Left ventricle myocardium superior (tissue), 1 donor: ENCODE data around the gene STRIP1. TPM values are rescaled to one million over a fixed set of nuclear protein-coding genes. Genes with fewer than 3 reads are reported as not detected.
"Not testable (repeated sequence)": the region's sequence is repeated elsewhere in the genome, so short reads cannot be mapped to it uniquely, and the experiment has no call there.

Source experiments
- ATAC-seq: fragments of 200-7000 bp; cut with Tn5 transposase; one replicate; pipeline ENCODE4 v1.9.1; 2020; ENCODE audit warnings: mild to moderate bottlenecking, moderate library complexity
- DNase-seq: peaks from one replicate; pipeline ENCODE4 v3.0.0-alpha.2; 2020
- intact Hi-C: fragments of 100-400 bp; cut with micrococcal nuclease; formaldehyde crosslinking; loops from one replicate; pipeline ENCODE4 v1.11.0; 2022
- total RNA-seq: library from RNA; stranded (reverse); fragmentation: NEBNext Ultra II Directional; extraction: Animal tissue kit (Norgen Biotek cat#: 25700); gene quantifications from one replicate; pipeline ENCODE4 v1.2.1, GENCODE V29; 2021
- donor health status: DM: no; HTN: yes; CAD: no; lungs with severe emphysema.

STRIP1 gene
- total RNA-seq, 1 donor from 2014 or later, result 17.2 TPM

GRCh38 chr1:110007046-110007830 is 27.2 kb upstream of the STRIP1 start:
- no peak for DNase-seq
- intact Hi-C loops, result no loop called here
- ATAC-seq, result peak; percentile 56

GRCh38 chr1:110008971-110009565 is 25.4 kb upstream of the STRIP1 start:
- ATAC-seq, result no peak
- intact Hi-C loops, result no loop called here
- DNase-seq, result no peak

- DNase-seq (no peak), ATAC-seq (peak; percentile 55)
- intact Hi-C loops, result no loop called here
These were observed 22.8 kb upstream of the STRIP1 start for GRCh38 chr1:110011527-110012041.

- DNase-seq (no peak), ATAC-seq (no peak)
- intact Hi-C loops, result no loop called here
These were observed 22.2 kb upstream of the STRIP1 start for GRCh38 chr1:110012100-110012780.

- DNase-seq (no peak), ATAC-seq (no peak)
- intact Hi-C loops, result no loop called here
These were observed 16.6 kb upstream of the STRIP1 start for GRCh38 chr1:110017792-110018191.

- DNase-seq, result no peak
- intact Hi-C loops, result no loop called here
- no peak for ATAC-seq
These were observed 16.0 kb upstream of the STRIP1 start for GRCh38 chr1:110018396-110018795.

- DNase-seq, result no peak
- intact Hi-C loops, result no loop called here
- ATAC-seq, result no peak
These were observed 14.7 kb upstream of the STRIP1 start for GRCh38 chr1:110019770-110020169.

GRCh38 chr1:110021285-110021684 is 13.1 kb upstream of the STRIP1 start:
- no peak for ATAC-seq

GRCh38 chr1:110024613-110025012 is 9.8 kb upstream of the STRIP1 start:
- DNase-seq (no peak), ATAC-seq (no peak)
- intact Hi-C loops, result no loop called here

More at GRCh38 chr1:110021285-110021684, 13.1 kb upstream of the STRIP1 start:
- DNase-seq, result no peak
- intact Hi-C loops, result no loop called here

GRCh38 chr1:110030687-110031086 is 3.7 kb upstream of the STRIP1 start:
- intact Hi-C loops, ATAC-seq, DNase-seq: not testable (repeated sequence)

- DNase-seq (no peak), ATAC-seq (no peak)
- intact Hi-C loops, result no loop called here
These were observed 2.1 kb upstream of the STRIP1 start for GRCh38 chr1:110032327-110032726.

GRCh38 chr1:110033421-110033820 is 1.0 kb upstream of the STRIP1 start:
- DNase-seq (no peak), ATAC-seq (no peak)
- intact Hi-C loops, result no loop called here

GRCh38 chr1:110034040-110034450 is 379 bp upstream of the STRIP1 start:
- DNase-seq, result no peak
- intact Hi-C loops, result no loop called here
- no peak for ATAC-seq

- intact Hi-C loops, result no loop called here
- no peak for DNase-seq
- ATAC-seq, result no peak
These were observed 870 bp downstream of the STRIP1 start for GRCh38 chr1:110035236-110035752.

GRCh38 chr1:110038271-110038670 is 3.8 kb downstream of the STRIP1 start:
- intact Hi-C loops, result no loop called here
- ATAC-seq, result no peak
- DNase-seq, result no peak

GRCh38 chr1:110039641-110040040 is 5.2 kb downstream of the STRIP1 start:
- DNase-seq, result no peak
- no peak for ATAC-seq
- intact Hi-C loops, result no loop called here

- no peak for DNase-seq
- intact Hi-C loops, result no loop called here
- no peak for ATAC-seq
These were observed 6.1 kb downstream of the STRIP1 start for GRCh38 chr1:110040548-110040947.

- no peak for DNase-seq
- intact Hi-C loops, result no loop called here
- ATAC-seq, result no peak
These were observed 8.6 kb downstream of the STRIP1 start for GRCh38 chr1:110043016-110043415.

- DNase-seq (no peak), ATAC-seq (no peak)
- intact Hi-C loops, result no loop called here
These were observed 13.0 kb downstream of the STRIP1 start for GRCh38 chr1:110047463-110047862.

- DNase-seq (no peak), ATAC-seq (no peak)
- intact Hi-C loops, result no loop called here
These were observed 13.8 kb downstream of the STRIP1 start for GRCh38 chr1:110048240-110048639.
